Upper lobe of left lung (tissue), 6 donors: ENCODE measurements around the gene IL3RA. TPM values are rescaled to one million over a fixed set of nuclear protein-coding genes. Genes with fewer than 3 reads are reported as not detected.
"Not testable (repeated sequence)": the region's sequence is repeated elsewhere in the genome, so short reads cannot be mapped to it uniquely, and the experiment has no call there.

Experiments
- ATAC-seq, 2 donors: fragments of 200-7000 bp; cut with Tn5 transposase; one replicate each; pipeline ENCODE4 v1.9.1; 2022; ENCODE audit warnings: mild to moderate bottlenecking in 2 of 2, moderate library complexity in 2 of 2; ENCODE audit not compliant: low FRiP score in 2 of 2
- DNase-seq, 2 donors: peaks; one replicate each; pipeline ENCODE4 v3.0.0-alpha.2; 2019 to 2020
- H3K27ac ChIP-seq, 4 donors: fragments of 200-600 bp; sonication (generic); one replicate each; pipeline ENCODE4 v1.5.1; 2016 to 2019
- H3K27me3 ChIP-seq, 4 donors: fragments of 200-600 bp; sonication (generic); one replicate each; pipeline ENCODE4 v1.5.1; 2017 to 2019
- H3K36me3 ChIP-seq, 4 donors: fragments of 200-600 bp; sonication (generic); one replicate each; pipeline ENCODE4 v1.5.1; 2016 to 2019
- H3K4me1 ChIP-seq, 4 donors: fragments of 200-600 bp; sonication (generic); one replicate each; pipeline ENCODE4 v1.5.1; 2018 to 2019
- H3K4me3 ChIP-seq, 4 donors: fragments of 200-600 bp; sonication (generic); one replicate each; pipeline ENCODE4 v1.5.1; 2017 to 2019; ENCODE audit warnings: mild to moderate bottlenecking in 2 of 4, moderate library complexity in 1 of 4
- H3K9me3 ChIP-seq, 4 donors: fragments of 200-600 bp; sonication (generic); one replicate each; pipeline ENCODE4 v1.5.1; 2018 to 2019
- EP300 ChIP-seq, 4 donors: sonication (generic); formaldehyde crosslinking; IDR thresholded peaks; one replicate each; pipeline ENCODE4 v1.5.1; 2017; ENCODE audit warnings: antibody characterized with exemption in 4 of 4, control low read depth in 2 of 4
- POLR2A ChIP-seq, 4 donors: fragments of 450-650 bp; IDR thresholded peaks; one replicate each; pipeline ENCODE4 v1.5.1; 2016 to 2017; ENCODE audit warnings: antibody characterized with exemption in 4 of 4, mild to moderate bottlenecking in 2 of 4
- POLR2AphosphoS5 ChIP-seq, 2 donors: sonication (generic); formaldehyde crosslinking; IDR thresholded peaks; one replicate each; pipeline ENCODE4 v1.5.1; 2017; ENCODE audit warnings: antibody characterized with exemption in 2 of 2
- WGBS, 2 donors: methylation state at CpG; one replicate each; pipeline ENCODE4 v1.1.5; 2017 to 2018; 5-methylcytosine and 5-hydroxymethylcytosine counted together
- total RNA-seq, 6 donors: library from RNA; depleted of rRNA in 4 of 6; stranded (reverse); fragments of >200 nt in 4 of 6; gene quantifications; one replicate each; pipeline versions ENCODE4 v1.1.0 to v1.2.1, GENCODE V29; 2016 to 2021
- TF ChIP-seq, protein P1 (sequence below), 6 experiments: fragments of 450-650 bp in 4 of 6; fragments of 200-600 bp in 2 of 6; sonication (generic) in 2 of 6; IDR thresholded peaks; one replicate each; pipeline ENCODE4 v1.5.1; 2016 to 2019; ENCODE audit warnings: antibody characterized with exemption in 6 of 6
- donor health status: DM: no; HTN: no; CAD: no; lungs with moderate emphysema.
- donor health status: DM: no; HTN: yes; CAD: no; lungs with severe emphysema.

The IL3RA gene
- total RNA-seq, 6 donors from 2014 or later, result 8.8 to 62.3 (median 31.9) TPM

DNA sequence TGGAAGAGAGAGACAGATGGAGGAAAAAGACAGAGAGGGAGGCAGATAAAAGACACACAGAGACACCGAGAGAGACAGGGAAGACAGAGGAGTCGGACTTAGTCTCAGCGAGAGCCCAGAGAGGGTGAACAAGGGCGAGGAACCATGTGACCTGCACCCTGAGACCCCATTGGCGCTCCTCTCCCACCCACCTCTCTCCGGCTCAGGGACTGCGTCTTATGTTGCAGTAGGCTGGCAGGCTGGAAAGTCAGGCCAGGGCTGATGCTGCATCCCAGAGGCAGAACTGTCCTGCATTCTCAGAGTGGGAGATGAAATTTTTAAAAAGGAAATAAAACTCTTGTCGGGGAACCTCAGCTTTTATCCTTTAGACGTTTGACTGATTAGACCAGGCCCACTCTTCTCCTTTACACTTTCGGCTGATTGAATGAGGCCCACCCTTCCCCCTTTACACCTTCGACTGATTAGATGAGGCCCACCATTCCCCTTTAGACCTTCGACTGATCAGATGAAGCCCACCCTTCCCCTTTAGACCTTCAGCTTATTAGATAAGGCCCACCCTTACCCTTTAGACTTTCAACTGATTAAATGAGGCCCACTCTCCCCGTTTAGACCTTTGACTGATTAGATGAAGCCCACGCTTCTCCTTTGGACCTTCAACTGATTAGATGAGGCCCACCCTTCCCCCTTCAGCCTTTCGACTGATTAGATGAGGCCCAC, 29.5 kb upstream of the IL3RA start:
- ATAC-seq, result no peak
- no peak overlapping the region for H3K27ac ChIP-seq
- DNase-seq, result no peak
- H3K4me1 ChIP-seq, result no peaks in the 10 kb centered on the region
- WGBS, 2 donors, result 88 to 89% methylated on average over 15 of the region's 15 CpGs
- TF ChIP-seq EP300 (IDR thresholded peaks at IDR 0.05), result no peak
- TF ChIP-seq POLR2A (IDR thresholded peaks at IDR 0.05), result no peak
- TF ChIP-seq POLR2AphosphoS5 (IDR thresholded peaks at IDR 0.05), result no peak
- peaks cover 0 to 3% (median 0%) of the 10 kb centered on the region in 4 donors for H3K9me3 ChIP-seq
- H3K36me3 ChIP-seq, result peaks cover 0 to 4% (median 0%) of the 10 kb centered on the region in 4 donors
- H3K27me3 ChIP-seq, result no peaks in the 10 kb centered on the region
- H3K4me3 ChIP-seq, result no peak overlapping the region

DNA sequence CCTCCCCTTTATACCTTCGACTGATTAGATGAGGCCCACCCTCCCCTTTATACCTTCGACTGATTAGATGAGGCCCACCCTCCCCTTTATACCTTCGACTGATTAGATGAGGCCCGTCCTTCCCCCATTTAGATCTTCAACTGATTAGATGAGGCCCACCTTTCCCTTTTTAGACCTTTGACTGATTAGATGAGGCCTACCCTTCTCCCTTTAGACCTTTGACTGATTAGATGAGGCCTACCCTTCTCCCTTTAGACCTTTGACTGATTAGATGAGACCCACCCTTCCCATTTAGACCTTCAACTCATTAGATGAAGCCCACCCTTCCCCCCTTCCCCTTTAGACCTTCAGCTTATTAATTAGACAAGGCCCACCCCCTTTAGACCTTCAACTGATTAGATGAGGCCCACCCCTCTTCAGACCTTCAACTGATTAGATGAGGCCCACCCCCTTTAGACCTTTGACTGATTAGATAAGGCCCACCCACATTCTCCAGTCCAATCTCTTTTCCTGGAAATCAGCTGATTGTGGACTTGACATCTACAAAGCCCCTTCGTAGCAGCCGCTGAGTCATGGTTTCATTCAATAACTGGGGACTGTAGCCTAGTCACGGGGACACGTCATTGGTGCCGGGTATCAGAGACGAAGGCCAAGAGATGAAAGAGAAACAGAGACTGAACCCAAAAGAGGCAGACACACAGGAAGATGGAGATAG, 28.8 kb upstream of the IL3RA start:
- Histone ChIP-seq H3K27ac (no peak overlapping the region), H3K9me3 (peaks cover 0 to 3% (median 0%) of the 10 kb centered on the region in 4 donors), H3K36me3 (peaks cover 0 to 4% (median 0%) of the 10 kb centered on the region in 4 donors), H3K4me3 (no peak overlapping the region), H3K4me1 (no peaks in the 10 kb centered on the region), H3K27me3 (no peaks in the 10 kb centered on the region)
- ATAC-seq (no peak), DNase-seq (no peak)
- WGBS, 2 donors, result 90% methylated on average over 10 of the region's 10 CpGs
- TF ChIP-seq, protein P1, sequence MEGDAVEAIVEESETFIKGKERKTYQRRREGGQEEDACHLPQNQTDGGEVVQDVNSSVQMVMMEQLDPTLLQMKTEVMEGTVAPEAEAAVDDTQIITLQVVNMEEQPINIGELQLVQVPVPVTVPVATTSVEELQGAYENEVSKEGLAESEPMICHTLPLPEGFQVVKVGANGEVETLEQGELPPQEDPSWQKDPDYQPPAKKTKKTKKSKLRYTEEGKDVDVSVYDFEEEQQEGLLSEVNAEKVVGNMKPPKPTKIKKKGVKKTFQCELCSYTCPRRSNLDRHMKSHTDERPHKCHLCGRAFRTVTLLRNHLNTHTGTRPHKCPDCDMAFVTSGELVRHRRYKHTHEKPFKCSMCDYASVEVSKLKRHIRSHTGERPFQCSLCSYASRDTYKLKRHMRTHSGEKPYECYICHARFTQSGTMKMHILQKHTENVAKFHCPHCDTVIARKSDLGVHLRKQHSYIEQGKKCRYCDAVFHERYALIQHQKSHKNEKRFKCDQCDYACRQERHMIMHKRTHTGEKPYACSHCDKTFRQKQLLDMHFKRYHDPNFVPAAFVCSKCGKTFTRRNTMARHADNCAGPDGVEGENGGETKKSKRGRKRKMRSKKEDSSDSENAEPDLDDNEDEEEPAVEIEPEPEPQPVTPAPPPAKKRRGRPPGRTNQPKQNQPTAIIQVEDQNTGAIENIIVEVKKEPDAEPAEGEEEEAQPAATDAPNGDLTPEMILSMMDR (IDR thresholded peaks at IDR 0.05), result no peak
- TF ChIP-seq POLR2AphosphoS5 (IDR thresholded peaks at IDR 0.05), result no peak
- TF ChIP-seq POLR2A (IDR thresholded peaks at IDR 0.05), result no peak
- TF ChIP-seq EP300 (IDR thresholded peaks at IDR 0.05), result no peak

DNA sequence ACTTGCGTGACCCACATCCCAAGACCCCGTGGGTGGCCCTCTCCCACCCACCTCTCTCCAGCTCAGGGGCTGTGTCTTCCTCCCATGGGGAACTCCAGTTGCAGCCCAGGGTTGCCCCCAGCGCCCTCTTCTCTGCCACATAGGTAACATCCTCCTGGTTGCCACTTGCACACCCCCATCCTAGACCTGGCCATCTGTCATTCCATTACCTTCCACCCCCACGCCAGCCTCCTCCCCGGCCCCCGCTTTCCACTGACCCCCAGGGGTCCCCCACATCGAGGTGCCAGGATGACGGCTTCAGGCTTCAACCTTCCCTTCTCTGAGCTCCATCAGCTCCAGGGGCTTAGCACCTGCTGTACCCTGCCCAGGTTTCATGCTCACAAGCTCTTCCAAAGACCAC, 28.1 kb upstream of the IL3RA start:
- no peak for DNase-seq
- peaks cover 0 to 3% (median 0%) of the 10 kb centered on the region in 4 donors for H3K36me3 ChIP-seq
- no peak for ATAC-seq
- H3K27ac ChIP-seq, result no peak overlapping the region
- no peak for TF ChIP-seq EP300 (IDR thresholded peaks at IDR 0.05)
- TF ChIP-seq POLR2AphosphoS5 (IDR thresholded peaks at IDR 0.05), result no peak
- TF ChIP-seq POLR2A (IDR thresholded peaks at IDR 0.05), result no peak
- TF ChIP-seq, protein P1 (IDR thresholded peaks at IDR 0.05), result no peak
- H3K9me3 ChIP-seq, result peaks cover 0 to 3% (median 0%) of the 10 kb centered on the region in 4 donors
- no peaks in the 10 kb centered on the region for H3K4me1 ChIP-seq
- no peaks in the 10 kb centered on the region for H3K27me3 ChIP-seq
- H3K4me3 ChIP-seq, result no peak overlapping the region
- 88 to 98% methylated on average over 5 to 8 of the region's 8 CpGs for WGBS, 2 donors

DNA sequence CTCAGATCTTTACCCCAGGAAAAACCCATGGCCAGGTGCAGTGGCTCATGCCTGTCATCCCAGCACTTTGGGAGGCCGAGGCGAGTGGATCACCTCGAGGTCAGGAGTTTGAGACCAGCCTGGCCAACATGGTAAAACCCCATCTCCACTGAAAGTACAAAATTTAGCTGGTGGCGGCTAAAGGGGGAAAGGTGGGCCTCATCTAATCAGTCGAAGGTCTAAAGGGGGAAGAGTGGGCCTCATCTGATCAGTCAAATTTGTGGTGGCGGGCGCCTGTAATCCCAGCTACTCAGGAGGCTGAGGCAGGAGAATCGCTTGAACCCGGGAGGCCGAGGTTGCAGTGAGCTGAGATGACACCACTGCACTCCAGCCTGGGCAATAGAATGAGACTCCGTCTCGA, 27.7 kb upstream of the IL3RA start:
- H3K27me3 ChIP-seq, H3K4me1 ChIP-seq, H3K27ac ChIP-seq, H3K36me3 ChIP-seq, ATAC-seq, H3K9me3 ChIP-seq, DNase-seq, H3K4me3 ChIP-seq: not testable (repeated sequence)
- 83 to 87% methylated on average over 12 of the region's 12 CpGs for WGBS, 2 donors

DNA sequence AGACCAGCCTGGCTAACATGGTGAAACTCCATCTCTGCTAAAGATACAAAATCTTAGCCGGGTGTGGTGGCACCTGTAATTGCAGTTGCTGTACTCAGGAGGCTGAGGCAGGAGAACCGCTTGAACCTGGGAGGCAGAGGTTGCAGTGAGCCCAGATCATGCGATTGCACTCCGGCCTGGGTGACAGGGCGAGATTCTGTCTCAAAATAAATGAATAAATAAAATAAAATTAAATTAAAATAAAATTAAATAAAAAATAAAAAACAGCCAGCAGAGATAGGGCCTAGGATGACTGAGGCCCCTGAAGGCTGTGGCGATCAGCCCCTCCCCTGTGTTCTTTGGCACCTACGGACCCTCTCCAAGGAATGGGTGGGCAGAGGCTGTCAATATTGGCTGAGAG, 22.8 kb upstream of the IL3RA start:
- no peak for ATAC-seq
- 84 to 94% methylated on average over 7 of the region's 7 CpGs for WGBS, 2 donors
- H3K4me1 ChIP-seq, result no peaks in the 10 kb centered on the region
- no peak overlapping the region for H3K27ac ChIP-seq
- H3K36me3 ChIP-seq, result no peaks in the 10 kb centered on the region
- no peaks in the 10 kb centered on the region for H3K27me3 ChIP-seq
- no peak overlapping the region for H3K4me3 ChIP-seq
- TF ChIP-seq, protein P1 (IDR thresholded peaks at IDR 0.05), result no peak
- TF ChIP-seq POLR2A (IDR thresholded peaks at IDR 0.05), result no peak
- no peak for TF ChIP-seq EP300 (IDR thresholded peaks at IDR 0.05)
- TF ChIP-seq POLR2AphosphoS5 (IDR thresholded peaks at IDR 0.05), result no peak
- H3K9me3 ChIP-seq, result no peaks in the 10 kb centered on the region
- no peak for DNase-seq
